Measurements from ENCODE around the gene GLCE. TPM values are rescaled to one million over a fixed set of nuclear protein-coding genes. Genes with fewer than 3 reads are reported as not detected.

The GLCE gene
- total and polyA plus RNA-seq, 10 of the 15 experiments (the other 5 are each of a cell fraction or from before 2014, with no cell fraction given), result 2.1 to 11.9 (median 2.9) TPM

- TF ChIP-seq, protein P1, sequence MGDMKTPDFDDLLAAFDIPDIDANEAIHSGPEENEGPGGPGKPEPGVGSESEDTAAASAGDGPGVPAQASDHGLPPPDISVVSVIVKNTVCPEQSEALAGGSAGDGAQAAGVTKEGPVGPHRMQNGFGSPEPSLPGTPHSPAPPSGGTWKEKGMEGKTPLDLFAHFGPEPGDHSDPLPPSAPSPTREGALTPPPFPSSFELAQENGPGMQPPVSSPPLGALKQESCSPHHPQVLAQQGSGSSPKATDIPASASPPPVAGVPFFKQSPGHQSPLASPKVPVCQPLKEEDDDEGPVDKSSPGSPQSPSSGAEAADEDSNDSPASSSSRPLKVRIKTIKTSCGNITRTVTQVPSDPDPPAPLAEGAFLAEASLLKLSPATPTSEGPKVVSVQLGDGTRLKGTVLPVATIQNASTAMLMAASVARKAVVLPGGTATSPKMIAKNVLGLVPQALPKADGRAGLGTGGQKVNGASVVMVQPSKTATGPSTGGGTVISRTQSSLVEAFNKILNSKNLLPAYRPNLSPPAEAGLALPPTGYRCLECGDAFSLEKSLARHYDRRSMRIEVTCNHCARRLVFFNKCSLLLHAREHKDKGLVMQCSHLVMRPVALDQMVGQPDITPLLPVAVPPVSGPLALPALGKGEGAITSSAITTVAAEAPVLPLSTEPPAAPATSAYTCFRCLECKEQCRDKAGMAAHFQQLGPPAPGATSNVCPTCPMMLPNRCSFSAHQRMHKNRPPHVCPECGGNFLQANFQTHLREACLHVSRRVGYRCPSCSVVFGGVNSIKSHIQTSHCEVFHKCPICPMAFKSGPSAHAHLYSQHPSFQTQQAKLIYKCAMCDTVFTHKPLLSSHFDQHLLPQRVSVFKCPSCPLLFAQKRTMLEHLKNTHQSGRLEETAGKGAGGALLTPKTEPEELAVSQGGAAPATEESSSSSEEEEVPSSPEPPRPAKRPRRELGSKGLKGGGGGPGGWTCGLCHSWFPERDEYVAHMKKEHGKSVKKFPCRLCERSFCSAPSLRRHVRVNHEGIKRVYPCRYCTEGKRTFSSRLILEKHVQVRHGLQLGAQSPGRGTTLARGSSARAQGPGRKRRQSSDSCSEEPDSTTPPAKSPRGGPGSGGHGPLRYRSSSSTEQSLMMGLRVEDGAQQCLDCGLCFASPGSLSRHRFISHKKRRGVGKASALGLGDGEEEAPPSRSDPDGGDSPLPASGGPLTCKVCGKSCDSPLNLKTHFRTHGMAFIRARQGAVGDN (IDR thresholded peaks at IDR 0.05), result no peak
- TF ChIP-seq SIN3A (IDR thresholded peaks at IDR 0.05; ENCODE audit: low read depth, low read length) (no peak), KDM1A (IDR thresholded peaks at IDR 0.05; ENCODE audit: borderline replicate concordance) (no peak), BCL11A (IDR thresholded peaks at IDR 0.05; ENCODE audit: low read depth, low read length) (no peak), ZNF207 (IDR thresholded peaks at IDR 0.05; ENCODE audit: borderline replicate concordance) (no peak), HCFC1 (IDR thresholded peaks at IDR 0.05; ENCODE audit: low read length) (no peak)
These were observed 19.1 kb upstream of the GLCE start (continued) for GRCh38 chr15:69141286-69141701.

DNA sequence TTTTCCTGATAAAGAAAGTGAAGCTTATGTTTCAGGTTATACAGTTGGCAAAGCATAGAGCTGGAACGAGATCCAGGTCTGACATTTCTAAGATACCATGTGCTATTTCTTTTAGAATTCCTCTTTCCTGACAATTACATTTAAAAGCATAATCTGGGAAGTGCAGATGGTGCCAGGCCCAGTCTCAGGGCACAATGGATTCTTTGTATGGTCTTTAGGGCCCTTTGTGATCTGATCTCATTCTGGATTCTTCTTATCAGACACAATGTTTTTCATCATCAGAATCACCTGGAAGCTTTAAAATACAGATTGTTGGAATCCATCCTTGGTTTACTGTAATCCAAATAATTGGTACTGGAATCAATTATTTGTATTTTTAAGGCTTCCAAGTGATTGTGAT, 18.6 kb upstream of the GLCE start:
- no peaks in the 10 kb centered on the region for H3K9me3 ChIP-seq (replicated peaks; ENCODE audit: control insufficient read depth, insufficient read depth, low read length)
- H3K4me2 ChIP-seq (ENCODE audit: control insufficient read depth, insufficient read depth), result no peak overlapping the region
- in situ Hi-C loops (cut with MboI) (no loop called here), intact Hi-C loops (cut with micrococcal nuclease; ENCODE audit: unreplicated experiment) (no loop called here)
- H3K36me3 ChIP-seq (ENCODE audit: control insufficient read depth in 2 of 2, insufficient read depth in 2 of 2, low read length in 1 of 2), result no peaks in the 10 kb centered on the region
- WGBS (ENCODE audit: insufficient coverage, insufficient replicate concordance, low lambda C conversion rate, missing lambda C conversion rate), result 5% methylated on average over 1 of the region's 1 CpG
- ChIA-PET CTCF (no interaction called here), SMC1A (ENCODE audit: uncharacterized antibody, unreplicated experiment) (interaction anchor here (1.1 to 1.2 kb wide), 2 partner anchors 10 to 50 kb away, joined by 3 read pairs; no protein-coding TSS in a partner anchor), RAD21 (ENCODE audit: unreplicated experiment) (no interaction called here), POLR2A (no interaction called here)
- no peaks in the 10 kb centered on the region for H3K27me3 ChIP-seq (replicated peaks in 1 of 2; ENCODE audit: control insufficient read depth in 2 of 2, insufficient read depth in 2 of 2, low read length in 1 of 2)
- no peak for FAIRE-seq
- TF ChIP-seq ZNF24 (IDR thresholded peaks at IDR 0.05) (no peak), SMAD5 (IDR thresholded peaks at IDR 0.05; ENCODE audit: low read depth) (no peak), MLLT1 (IDR thresholded peaks at IDR 0.05) (no peak), CBX5 (IDR thresholded peaks at IDR 0.05; ENCODE audit: low read depth) (no peak)
- ATAC-seq, result no peak
- DNase-seq (ENCODE audit: low read depth, low spot score), result no peak
- H3K4me3 ChIP-seq, result no peak overlapping the region
- no TSS peak for BruUV-seq (replicated peaks)
- no peak overlapping the region for H3K9ac ChIP-seq (ENCODE audit: control insufficient read depth, insufficient read depth, low read length)
- no peak overlapping the region for H3K27ac ChIP-seq (ENCODE audit: control insufficient read depth, insufficient read depth)
- H2AFZ ChIP-seq (ENCODE audit: control insufficient read depth, low read depth, low read length), result no peak overlapping the region
- H4K20me1 ChIP-seq (ENCODE audit: control insufficient read depth, insufficient read depth), result no peaks in the 10 kb centered on the region
- H3K4me1 ChIP-seq (ENCODE audit: control insufficient read depth, insufficient read depth, low read length), result no peaks in the 10 kb centered on the region
- no peaks in the 10 kb centered on the region for H3K79me2 ChIP-seq (ENCODE audit: control insufficient read depth, insufficient read depth, low read length)

Data from GM12878 (cell line).